Endometrium (tissue), 2 donors: Measurements from ENCODE around the gene ALB.
"Not testable (repeated sequence)": the region's sequence is repeated elsewhere in the genome, so short reads cannot be mapped to it uniquely, and the experiment has no call there.

Experiments used
- FAIRE-seq: peaks from 2 replicates; lab custom pipeline; 2012; peaks lifted over from hg19 to GRCh38; lab: Jason Lieb, UNC
- donor health status: control.
- donor health status: control.

ALB gene

GRCh38 chr4:73404042-73404441 is at the start of gene ALB:
ALB (plus strand) TSS chr4:73404287; CDS start chr4:73404328, 41 bp downstream.
- FAIRE-seq: no peak

- FAIRE-seq: not testable (repeated sequence)
Observed at GRCh38 chr4:73357174-73357573, 46.9 kb upstream of the ALB start.

GRCh38 chr4:73369506-73370199 is 34.4 kb upstream of the ALB start:
- FAIRE-seq: not testable (repeated sequence)

GRCh38 chr4:73375328-73375741 is 28.8 kb upstream of the ALB start:
- no peak for FAIRE-seq

- FAIRE-seq: no peak
Observed at GRCh38 chr4:73376251-73376650, 27.8 kb upstream of the ALB start.

GRCh38 chr4:73376976-73377375 is 27.1 kb upstream of the ALB start:
- FAIRE-seq: no peak

DNA sequence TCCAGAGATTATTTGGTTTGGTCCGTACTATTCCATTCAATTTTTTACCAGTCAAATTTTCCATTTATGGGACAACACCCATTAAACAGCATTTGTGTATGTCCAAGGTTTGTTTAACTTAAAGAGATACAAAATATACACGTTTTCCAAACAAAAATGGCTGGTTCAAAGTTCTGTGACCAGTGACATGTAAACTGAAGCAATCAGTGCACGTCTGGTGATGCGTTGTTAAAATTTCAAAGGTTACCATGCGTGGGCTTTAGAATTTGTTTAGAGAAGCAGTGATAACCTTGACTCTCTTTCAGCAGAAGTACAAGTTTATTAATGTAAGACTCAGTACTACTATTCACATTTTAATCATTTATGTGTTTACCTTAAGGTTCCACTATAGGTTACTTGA is 25.2 kb upstream of the ALB start:
- FAIRE-seq: no peak

DNA sequence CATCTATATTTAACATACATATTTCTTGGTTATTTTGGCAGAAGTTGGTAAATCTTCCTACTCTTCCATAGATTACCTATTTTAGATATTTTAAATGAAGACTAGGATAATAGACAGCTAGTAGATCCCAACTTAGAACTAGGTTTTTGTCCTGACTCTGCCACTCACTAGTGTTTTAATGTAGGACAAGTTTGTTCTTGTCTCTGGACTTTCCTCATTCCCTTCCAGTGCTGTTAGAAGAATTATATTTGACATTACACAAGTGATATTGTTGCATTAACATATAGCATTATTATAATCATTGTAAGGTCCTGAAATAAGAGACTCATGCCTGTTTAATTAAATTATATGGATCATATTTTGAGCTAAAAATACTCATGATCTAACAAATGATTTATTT is 24.1 kb upstream of the ALB start:
- FAIRE-seq: no peak

- no peak for FAIRE-seq
Observed at GRCh38 chr4:73381214-73381613, 22.9 kb upstream of the ALB start.

- FAIRE-seq: no peak
Observed at GRCh38 chr4:73383452-73383851, 20.6 kb upstream of the ALB start.

DNA sequence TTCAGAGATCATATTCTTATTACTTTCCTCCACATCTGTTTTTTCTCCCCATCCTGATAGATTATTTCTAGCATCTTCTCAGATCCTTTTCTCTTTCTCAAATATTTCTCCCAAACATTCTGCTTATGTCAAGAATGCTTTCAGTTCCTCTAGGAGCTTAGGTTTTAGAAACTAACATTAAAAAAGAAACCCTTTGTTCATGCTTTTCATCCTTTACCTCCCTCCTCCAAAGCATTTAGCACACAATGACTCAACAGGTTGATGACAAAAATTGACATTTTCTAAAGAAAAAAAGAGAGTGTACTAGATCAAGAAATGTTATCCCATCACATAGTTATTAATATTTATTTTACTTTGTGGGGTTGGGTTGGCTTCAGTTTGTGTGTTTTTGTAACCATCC is 16.5 kb upstream of the ALB start:
- no peak for FAIRE-seq

DNA sequence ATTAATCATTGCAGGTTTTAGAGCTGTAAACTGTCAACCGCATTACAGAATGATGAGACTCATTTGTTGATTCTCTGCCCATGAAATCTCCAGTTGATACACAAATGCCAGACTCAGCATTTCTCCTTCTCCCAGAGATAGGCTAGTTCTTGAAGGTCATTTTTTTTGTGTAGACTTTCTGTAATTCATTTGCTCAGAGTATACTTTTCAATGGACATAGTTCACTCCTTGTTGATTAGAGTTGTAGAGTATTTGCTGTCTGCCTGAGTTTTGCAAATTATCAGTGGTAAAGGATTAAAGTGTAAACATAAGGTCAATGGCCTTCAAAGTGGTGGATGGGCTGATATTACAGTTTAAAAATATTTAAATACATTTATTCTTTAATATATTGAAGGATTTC is 15.2 kb upstream of the ALB start:
- no peak for FAIRE-seq

DNA sequence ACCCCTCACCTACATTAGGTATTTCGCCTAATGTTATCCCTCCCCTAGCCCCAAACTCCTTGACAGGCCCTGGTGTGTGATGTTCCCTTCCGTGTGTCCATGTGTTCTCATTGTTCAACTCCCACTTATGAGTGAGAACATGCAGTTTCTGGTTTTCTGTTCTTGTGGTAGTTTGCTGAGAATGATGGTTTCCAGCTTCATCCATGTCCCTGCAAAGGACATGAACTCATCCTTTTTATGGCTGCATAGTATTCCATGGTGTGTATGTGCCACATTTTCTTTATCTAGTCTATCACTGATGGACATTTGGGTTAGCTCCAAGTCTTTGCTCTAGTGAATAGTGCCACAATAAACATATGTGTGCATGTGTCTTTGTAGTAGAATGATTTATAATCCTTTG is 14.4 kb upstream of the ALB start:
- FAIRE-seq: not testable (repeated sequence)

DNA sequence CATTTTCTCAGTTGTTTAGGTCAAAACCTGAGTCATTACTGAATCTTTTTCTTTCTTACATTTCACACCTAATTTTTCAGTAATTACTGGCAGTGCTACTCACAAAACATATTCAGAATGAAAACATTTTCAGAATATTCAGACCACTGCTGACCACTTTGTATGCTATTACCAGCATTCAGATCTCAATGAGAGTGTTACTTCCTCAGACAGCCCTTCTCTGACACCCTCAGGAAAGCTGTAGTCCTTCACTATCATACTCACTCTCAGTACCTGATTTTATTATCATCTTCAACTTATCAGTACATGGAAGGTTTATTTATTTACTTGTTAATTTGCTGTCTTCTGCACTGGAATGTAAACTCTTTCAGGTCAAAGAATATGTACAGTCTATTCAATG is 12.3 kb upstream of the ALB start:
- no peak for FAIRE-seq

GRCh38 chr4:73392936-73393335 is 11.2 kb upstream of the ALB start:
- no peak for FAIRE-seq

DNA sequence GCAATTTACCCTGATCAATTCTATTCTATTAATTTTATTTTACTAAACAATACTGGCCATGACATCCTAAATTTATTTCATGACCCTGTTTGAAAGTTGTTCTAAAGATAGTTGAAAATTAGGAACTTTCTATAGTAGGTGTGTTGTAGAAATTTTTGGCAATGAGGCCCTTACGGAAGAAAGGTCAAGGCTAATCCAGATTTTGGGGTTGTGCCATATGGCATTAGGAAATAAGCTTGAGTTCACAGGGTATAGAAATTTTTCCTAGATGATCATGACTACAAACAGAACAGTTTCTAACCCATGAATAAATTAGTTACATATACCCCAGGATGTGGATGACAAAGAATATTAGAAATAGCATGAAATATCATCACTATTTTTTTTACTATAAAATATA is 7.8 kb upstream of the ALB start:
- no peak for FAIRE-seq

- no peak for FAIRE-seq
Observed at GRCh38 chr4:73396993-73397972, 6.8 kb upstream of the ALB start.

DNA sequence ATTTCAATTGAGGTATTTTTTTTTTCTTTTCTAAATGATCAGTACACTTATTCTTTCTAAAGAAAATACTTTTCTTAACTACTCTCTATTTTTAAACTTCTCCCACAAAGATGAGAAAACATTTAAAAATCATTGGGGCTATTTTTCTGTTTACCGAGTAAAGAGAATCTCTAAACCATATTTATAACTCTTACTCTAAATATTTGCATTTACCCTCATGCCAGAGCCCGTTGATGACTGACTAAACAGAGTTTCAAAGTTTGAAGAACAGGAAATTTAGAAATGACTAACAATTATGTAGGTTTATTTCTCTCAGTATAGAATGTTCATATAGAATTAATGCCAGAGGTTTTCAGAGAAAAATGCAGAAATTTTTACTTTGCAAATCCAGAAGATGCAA is 2.7 kb upstream of the ALB start:
- no peak for FAIRE-seq

DNA sequence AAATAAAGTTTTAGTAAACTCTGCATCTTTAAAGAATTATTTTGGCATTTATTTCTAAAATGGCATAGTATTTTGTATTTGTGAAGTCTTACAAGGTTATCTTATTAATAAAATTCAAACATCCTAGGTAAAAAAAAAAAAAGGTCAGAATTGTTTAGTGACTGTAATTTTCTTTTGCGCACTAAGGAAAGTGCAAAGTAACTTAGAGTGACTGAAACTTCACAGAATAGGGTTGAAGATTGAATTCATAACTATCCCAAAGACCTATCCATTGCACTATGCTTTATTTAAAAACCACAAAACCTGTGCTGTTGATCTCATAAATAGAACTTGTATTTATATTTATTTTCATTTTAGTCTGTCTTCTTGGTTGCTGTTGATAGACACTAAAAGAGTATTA is 370 bp downstream of the ALB start:
- FAIRE-seq: no peak

- no peak for FAIRE-seq
Observed at GRCh38 chr4:73405138-73405537, 1.1 kb downstream of the ALB start.

DNA sequence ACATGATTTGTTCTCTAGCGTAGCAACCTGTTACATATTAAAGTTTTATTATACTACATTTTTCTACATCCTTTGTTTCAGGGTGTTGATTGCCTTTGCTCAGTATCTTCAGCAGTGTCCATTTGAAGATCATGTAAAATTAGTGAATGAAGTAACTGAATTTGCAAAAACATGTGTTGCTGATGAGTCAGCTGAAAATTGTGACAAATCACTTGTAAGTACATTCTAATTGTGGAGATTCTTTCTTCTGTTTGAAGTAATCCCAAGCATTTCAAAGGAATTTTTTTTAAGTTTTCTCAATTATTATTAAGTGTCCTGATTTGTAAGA is 2.4 kb downstream of the ALB start:
- no peak for FAIRE-seq

GRCh38 chr4:73407227-73407673 is 3.2 kb downstream of the ALB start:
- FAIRE-seq: no peak

GRCh38 chr4:73408181-73408867 is 4.2 kb downstream of the ALB start:
- no peak for FAIRE-seq
